ENCODE measurements around the gene FRMD4A.

The FRMD4A gene

DNA sequence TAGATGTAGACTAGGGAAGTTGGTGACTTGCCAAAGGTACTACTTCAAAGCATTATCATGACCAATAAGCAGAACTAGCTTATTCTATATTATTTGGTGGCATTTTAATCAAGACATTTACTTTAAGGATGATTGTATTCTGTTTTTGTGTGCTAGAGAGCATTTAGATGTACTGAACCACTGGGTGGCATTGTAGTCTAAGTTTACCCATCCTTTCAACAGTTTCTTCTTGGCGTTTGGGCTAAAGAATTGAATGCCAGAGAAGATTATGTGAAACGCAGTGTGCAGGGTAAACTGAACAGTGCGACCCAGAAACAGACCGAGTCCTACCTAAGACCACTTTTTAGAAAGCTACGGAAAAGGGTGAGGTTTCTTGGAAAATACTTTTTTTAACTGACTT, 717.2 kb downstream of the FRMD4A start:
- Histone ChIP-seq H3K9me3 (ENCODE audit: control insufficient read depth, insufficient read depth, low read length) (no peaks in the 10 kb centered on the region), H3K36me3 (ENCODE audit: control insufficient read depth, low read length) (peaks cover 33% of the 10 kb centered on the region), H3K79me2 (ENCODE audit: control insufficient read depth, low read length) (no peaks in the 10 kb centered on the region), H3K4me1 (ENCODE audit: control insufficient read depth, low read length) (no peaks in the 10 kb centered on the region), H3K4me3 (ENCODE audit: low read length) (no peak overlapping the region), H3K4me2 (ENCODE audit: low read length) (no peak overlapping the region), H3K9me2 (replicated peaks; ENCODE audit: control insufficient read depth, low read length) (no peaks in the 10 kb centered on the region), H3K27me3 (ENCODE audit: control insufficient read depth, low read length) (no peaks in the 10 kb centered on the region), H3F3A (ENCODE audit: control insufficient read depth, insufficient read depth) (no peaks in the 10 kb centered on the region), H4K20me1 (ENCODE audit: control insufficient read depth, insufficient read depth, low read depth, low read length) (peaks cover 3% of the 10 kb centered on the region; the same call in 1 of the 2 replicates), H3K27ac (ENCODE audit: low read depth, low read length) (no peak overlapping the region)
- TF ChIP-seq, protein P1, sequence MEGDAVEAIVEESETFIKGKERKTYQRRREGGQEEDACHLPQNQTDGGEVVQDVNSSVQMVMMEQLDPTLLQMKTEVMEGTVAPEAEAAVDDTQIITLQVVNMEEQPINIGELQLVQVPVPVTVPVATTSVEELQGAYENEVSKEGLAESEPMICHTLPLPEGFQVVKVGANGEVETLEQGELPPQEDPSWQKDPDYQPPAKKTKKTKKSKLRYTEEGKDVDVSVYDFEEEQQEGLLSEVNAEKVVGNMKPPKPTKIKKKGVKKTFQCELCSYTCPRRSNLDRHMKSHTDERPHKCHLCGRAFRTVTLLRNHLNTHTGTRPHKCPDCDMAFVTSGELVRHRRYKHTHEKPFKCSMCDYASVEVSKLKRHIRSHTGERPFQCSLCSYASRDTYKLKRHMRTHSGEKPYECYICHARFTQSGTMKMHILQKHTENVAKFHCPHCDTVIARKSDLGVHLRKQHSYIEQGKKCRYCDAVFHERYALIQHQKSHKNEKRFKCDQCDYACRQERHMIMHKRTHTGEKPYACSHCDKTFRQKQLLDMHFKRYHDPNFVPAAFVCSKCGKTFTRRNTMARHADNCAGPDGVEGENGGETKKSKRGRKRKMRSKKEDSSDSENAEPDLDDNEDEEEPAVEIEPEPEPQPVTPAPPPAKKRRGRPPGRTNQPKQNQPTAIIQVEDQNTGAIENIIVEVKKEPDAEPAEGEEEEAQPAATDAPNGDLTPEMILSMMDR (IDR thresholded peaks at IDR 0.05; ENCODE audit: low read depth, low read length, poor library complexity, severe bottlenecking), result peak; percentile 16
- no peak for TF ChIP-seq EZH2phosphoT487 (IDR thresholded peaks at IDR 0.05; ENCODE audit: borderline replicate concordance, low read length)

DNA sequence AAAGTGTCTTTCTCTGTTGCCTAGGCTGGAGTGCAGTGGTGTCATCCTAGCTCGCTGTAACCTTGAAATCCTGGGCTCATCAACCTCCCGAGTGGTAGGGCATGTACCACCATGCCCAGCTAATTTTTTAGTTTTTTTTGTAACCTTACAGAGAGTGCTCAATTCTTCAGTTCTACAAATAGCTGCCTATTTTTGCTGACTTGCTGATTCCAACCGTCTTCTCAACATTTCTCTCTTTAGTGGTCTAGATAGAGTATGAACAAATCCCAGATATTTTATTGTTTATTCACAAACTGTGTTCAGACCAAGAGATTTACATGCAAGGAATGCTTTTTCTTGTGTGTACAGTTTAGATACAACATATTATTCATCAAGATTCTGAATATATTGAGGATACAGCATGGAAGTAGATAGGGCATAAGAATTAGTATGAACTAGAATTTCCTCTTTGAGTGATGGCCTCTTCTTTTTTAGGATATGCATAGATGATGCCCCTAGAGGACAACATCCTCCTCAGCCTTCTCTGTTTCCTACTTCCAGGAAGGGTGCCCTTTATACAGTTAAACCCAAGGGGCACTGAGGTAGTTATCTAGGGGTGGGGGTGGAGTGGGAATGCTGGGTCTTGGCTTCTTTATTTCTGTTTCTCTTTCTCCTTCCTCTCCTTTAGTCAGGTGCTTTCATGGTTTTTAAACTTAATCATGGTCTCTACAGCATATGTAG, 717.9 kb downstream of the FRMD4A start:
- no peaks in the 10 kb centered on the region for H3K79me2 ChIP-seq (ENCODE audit: control insufficient read depth, low read length)
- H3K36me3 ChIP-seq (ENCODE audit: control insufficient read depth, low read length), result peaks cover 32% of the 10 kb centered on the region
- H3K4me2 ChIP-seq (ENCODE audit: low read length), result no peak overlapping the region
- H3F3A ChIP-seq (ENCODE audit: control insufficient read depth, insufficient read depth), result no peaks in the 10 kb centered on the region
- H3K27me3 ChIP-seq (ENCODE audit: control insufficient read depth, low read length), result no peaks in the 10 kb centered on the region
- H3K27ac ChIP-seq (ENCODE audit: low read depth, low read length), result no peak overlapping the region
- H3K4me3 ChIP-seq (ENCODE audit: low read length), result no peak overlapping the region
- TF ChIP-seq, protein P1 (IDR thresholded peaks at IDR 0.05; ENCODE audit: low read depth, low read length, poor library complexity, severe bottlenecking), result no peak
- TF ChIP-seq EZH2phosphoT487 (IDR thresholded peaks at IDR 0.05; ENCODE audit: borderline replicate concordance, low read length), result no peak
- H3K9me2 ChIP-seq (replicated peaks; ENCODE audit: control insufficient read depth, low read length), result no peaks in the 10 kb centered on the region
- H3K9me3 ChIP-seq (ENCODE audit: control insufficient read depth, insufficient read depth, low read length), result no peaks in the 10 kb centered on the region
- peaks cover 3% of the 10 kb centered on the region; the same call in 1 of the 2 replicates for H4K20me1 ChIP-seq (ENCODE audit: control insufficient read depth, insufficient read depth, low read depth, low read length)
- H3K4me1 ChIP-seq (ENCODE audit: control insufficient read depth, low read length), result no peaks in the 10 kb centered on the region

DNA sequence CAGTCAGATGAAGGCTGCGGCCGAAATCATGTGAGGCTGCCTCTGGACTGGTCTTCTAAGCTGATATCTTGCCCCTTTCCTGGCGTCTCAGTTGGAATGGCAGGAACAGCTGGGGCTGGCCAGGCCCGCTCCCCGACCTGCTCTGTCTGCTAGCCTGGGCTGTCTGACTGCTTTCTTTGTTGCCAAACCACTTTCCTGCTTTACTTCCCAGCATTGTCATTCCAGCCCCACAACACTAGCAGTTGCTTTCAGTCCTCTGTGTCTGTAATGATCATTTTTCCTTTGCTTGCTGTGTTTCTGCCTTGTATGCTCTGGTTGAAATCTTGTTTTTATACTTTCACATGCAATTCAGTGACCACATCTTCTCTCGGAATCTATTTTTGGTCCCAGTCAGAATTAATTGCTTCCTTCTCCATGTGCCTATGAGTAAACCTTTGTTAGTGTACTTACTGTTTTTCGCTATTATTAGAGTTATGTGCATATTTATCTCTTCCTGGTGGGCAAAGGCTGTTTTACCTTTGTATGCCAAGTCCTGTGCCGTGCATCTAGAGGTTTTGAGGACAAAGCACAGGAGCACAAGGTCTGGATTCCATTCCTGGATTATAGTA, 722.4 kb downstream of the FRMD4A start:
- H3K79me2 ChIP-seq (ENCODE audit: control insufficient read depth, low read length), result no peaks in the 10 kb centered on the region
- no peaks in the 10 kb centered on the region for H3K9me3 ChIP-seq (ENCODE audit: control insufficient read depth, insufficient read depth, low read length)
- peaks cover 16% of the 10 kb centered on the region for H3K36me3 ChIP-seq (ENCODE audit: control insufficient read depth, low read length)
- no peak overlapping the region for H3K27ac ChIP-seq (ENCODE audit: low read depth, low read length)
- no peak overlapping the region for H3K4me2 ChIP-seq (ENCODE audit: low read length)
- no peak overlapping the region for H3K4me3 ChIP-seq (ENCODE audit: low read length)
- TF ChIP-seq EZH2phosphoT487 (IDR thresholded peaks at IDR 0.05; ENCODE audit: borderline replicate concordance, low read length), result no peak
- TF ChIP-seq, protein P1 (IDR thresholded peaks at IDR 0.05; ENCODE audit: low read depth, low read length, poor library complexity, severe bottlenecking), result no peak
- H3K9me2 ChIP-seq (replicated peaks; ENCODE audit: control insufficient read depth, low read length), result no peaks in the 10 kb centered on the region
- H3K27me3 ChIP-seq (ENCODE audit: control insufficient read depth, low read length), result no peaks in the 10 kb centered on the region
- H3F3A ChIP-seq (ENCODE audit: control insufficient read depth, insufficient read depth), result no peaks in the 10 kb centered on the region
- no peaks in the 10 kb centered on the region for H3K4me1 ChIP-seq (ENCODE audit: control insufficient read depth, low read length)
- H4K20me1 ChIP-seq (ENCODE audit: control insufficient read depth, insufficient read depth, low read depth, low read length), result peaks cover 3% of the 10 kb centered on the region; the same call in 1 of the 2 replicates
